Esophagus muscularis mucosa (tissue), 4 donors: Measurements from ENCODE around the gene DLX6. TPM values are rescaled to one million over a fixed set of nuclear protein-coding genes. Genes with fewer than 3 reads are reported as not detected.

Experiments
- DNase-seq: peaks from one replicate; pipeline ENCODE4 v3.0.0-alpha.2; 2017; ENCODE audit errors: extremely low spot score
- H3K27ac ChIP-seq, 4 donors: fragments of 200-600 bp; sonication (generic); replicated peaks in 1 of 4; 1 replicate in 3 of 4; 2 replicates in 1 of 4; pipeline ENCODE4 v1.5.1; 2016 to 2019; ENCODE audit warnings: mild to moderate bottlenecking in 1 of 4
- H3K27me3 ChIP-seq, 4 donors: fragments of 200-600 bp; sonication (generic); one replicate each; pipeline versions ENCODE4 v1.5.1 to v1.6.0; 2016 to 2019
- H3K36me3 ChIP-seq, 4 donors: fragments of 200-600 bp; sonication (generic); one replicate each; pipeline ENCODE4 v1.5.1; 2016 to 2019
- H3K4me1 ChIP-seq, 4 donors: fragments of 200-600 bp; sonication (generic); one replicate each; pipeline ENCODE4 v1.5.1; 2016 to 2019
- H3K4me3 ChIP-seq, 4 donors: fragments of 200-600 bp; sonication (generic); 1 replicate in 2 of 4; 2 replicates in 2 of 4; pipeline ENCODE4 v1.5.1; 2016 to 2019; ENCODE audit warnings: mild to moderate bottlenecking in 4 of 4, moderate library complexity in 1 of 4
- H3K9me3 ChIP-seq, 4 donors: fragments of 200-600 bp; sonication (generic); 1 replicate in 3 of 4; 2 replicates in 1 of 4; pipeline ENCODE4 v1.5.1; 2016 to 2019
- EP300 ChIP-seq: sonication (generic); formaldehyde crosslinking; IDR thresholded peaks from one replicate; pipeline ENCODE4 v1.6.1; 2017; ENCODE audit warnings: antibody characterized with exemption
- POLR2A ChIP-seq: fragments of 450-650 bp; IDR thresholded peaks from one replicate; pipeline ENCODE4 v1.6.1; 2017; ENCODE audit warnings: antibody characterized with exemption, moderate library complexity, mild to moderate bottlenecking, low read depth
- POLR2AphosphoS5 ChIP-seq, 2 donors: sonication (generic); formaldehyde crosslinking; IDR thresholded peaks; one replicate each; pipeline ENCODE4 v1.6.1; 2017; ENCODE audit warnings: antibody characterized with exemption in 2 of 2
- WGBS: methylation state at CpG from one replicate; pipeline ENCODE4 v1.1.5; 2018; 5-methylcytosine and 5-hydroxymethylcytosine counted together
- intact Hi-C: fragments of 100-400 bp; cut with DNase I; formaldehyde crosslinking; loops from one replicate; pipeline ENCODE4 v1.15.1; 2023
- small RNA-seq, 3 donors: library from RNA; depleted of rRNA; stranded (forward); fragments of <200 nt; gene quantifications; one replicate each; pipeline ENCODE3, GENCODE V24; 2016
- total RNA-seq, 4 donors: library from RNA; depleted of rRNA; stranded (reverse); fragments of >200 nt; gene quantifications; one replicate each; pipeline versions ENCODE4 v1.1.0 to v1.2.1, GENCODE V29; 2016
- TF ChIP-seq, protein P1 (sequence below), 3 experiments: fragments of 200-600 bp in 2 of 3; fragments of 450-650 bp in 1 of 3; sonication (generic) in 2 of 3; IDR thresholded peaks; one replicate each; pipeline ENCODE4 v1.5.1; 2017 to 2019; ENCODE audit warnings: antibody characterized with exemption in 3 of 3, mild to moderate bottlenecking in 2 of 3, moderate library complexity in 1 of 3

DLX6 gene
- total RNA-seq, 4 donors from 2014 or later: not detected

DNA sequence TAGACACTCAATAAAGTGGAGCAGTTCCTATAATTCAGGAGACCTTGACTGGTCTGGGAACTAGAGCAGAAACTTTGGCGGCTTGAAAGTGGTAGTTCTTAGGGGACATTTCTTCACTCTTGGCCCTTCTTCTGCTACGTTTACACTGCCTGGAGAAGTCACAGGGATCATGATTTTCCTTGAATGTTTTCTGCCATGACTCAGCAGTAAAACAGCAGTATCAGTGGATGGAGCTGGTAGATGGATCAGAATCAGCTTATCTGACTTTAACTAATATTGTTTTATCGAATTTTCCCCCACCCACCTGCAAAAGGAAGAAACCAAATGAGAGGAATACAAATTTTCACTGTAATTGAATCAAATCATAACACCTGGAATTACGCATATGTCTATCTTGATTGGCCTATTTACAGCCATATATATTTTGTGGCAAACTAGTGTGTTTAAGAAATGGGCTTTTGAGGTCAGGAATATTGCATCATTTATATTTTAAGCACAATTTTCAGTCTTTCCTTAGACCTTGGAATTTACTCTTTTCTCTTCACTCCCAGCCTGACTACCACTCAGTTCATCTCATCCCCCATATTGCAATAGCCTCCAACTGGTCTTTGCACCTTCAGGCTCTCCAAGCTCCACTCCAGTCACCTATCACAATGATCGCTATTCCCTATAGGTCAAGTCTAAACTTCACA is 34.2 kb downstream of the DLX6 start:
- H3K4me3 ChIP-seq: no peak overlapping the region
- H3K4me1 ChIP-seq: no peaks in the 10 kb centered on the region
- H3K27me3 ChIP-seq: peaks cover 0 to 45% (median 0%) of the 10 kb centered on the region in 4 donors
- TF ChIP-seq EP300 (no peak), POLR2A (no peak)
- TF ChIP-seq, protein P1, sequence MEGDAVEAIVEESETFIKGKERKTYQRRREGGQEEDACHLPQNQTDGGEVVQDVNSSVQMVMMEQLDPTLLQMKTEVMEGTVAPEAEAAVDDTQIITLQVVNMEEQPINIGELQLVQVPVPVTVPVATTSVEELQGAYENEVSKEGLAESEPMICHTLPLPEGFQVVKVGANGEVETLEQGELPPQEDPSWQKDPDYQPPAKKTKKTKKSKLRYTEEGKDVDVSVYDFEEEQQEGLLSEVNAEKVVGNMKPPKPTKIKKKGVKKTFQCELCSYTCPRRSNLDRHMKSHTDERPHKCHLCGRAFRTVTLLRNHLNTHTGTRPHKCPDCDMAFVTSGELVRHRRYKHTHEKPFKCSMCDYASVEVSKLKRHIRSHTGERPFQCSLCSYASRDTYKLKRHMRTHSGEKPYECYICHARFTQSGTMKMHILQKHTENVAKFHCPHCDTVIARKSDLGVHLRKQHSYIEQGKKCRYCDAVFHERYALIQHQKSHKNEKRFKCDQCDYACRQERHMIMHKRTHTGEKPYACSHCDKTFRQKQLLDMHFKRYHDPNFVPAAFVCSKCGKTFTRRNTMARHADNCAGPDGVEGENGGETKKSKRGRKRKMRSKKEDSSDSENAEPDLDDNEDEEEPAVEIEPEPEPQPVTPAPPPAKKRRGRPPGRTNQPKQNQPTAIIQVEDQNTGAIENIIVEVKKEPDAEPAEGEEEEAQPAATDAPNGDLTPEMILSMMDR (IDR thresholded peaks at IDR 0.05): no peak
- 78% methylated on average over 5 of the region's 5 CpGs for WGBS
- no peak for DNase-seq
- H3K9me3 ChIP-seq: no peaks in the 10 kb centered on the region
- H3K27ac ChIP-seq: no peak overlapping the region
- intact Hi-C loops: no loop called here
- no peaks in the 10 kb centered on the region for H3K36me3 ChIP-seq

GRCh38 chr7:97043281-97043680 is 37.9 kb downstream of the DLX6 start:
- no peaks in the 10 kb centered on the region for H3K9me3 ChIP-seq
- H3K36me3 ChIP-seq: no peaks in the 10 kb centered on the region
- peaks cover 0 to 52% (median 0%) of the 10 kb centered on the region in 4 donors for H3K27me3 ChIP-seq
- WGBS: 73% methylated on average over 2 of the region's 2 CpGs
- H3K4me3 ChIP-seq: no peak overlapping the region
- H3K27ac ChIP-seq: no peak overlapping the region
- TF ChIP-seq POLR2A (no peak), POLR2AphosphoS5 (IDR thresholded peaks at IDR 0.05) (no peak), EP300 (no peak)
- TF ChIP-seq, protein P1 (IDR thresholded peaks at IDR 0.05): no peak
- H3K4me1 ChIP-seq: no peaks in the 10 kb centered on the region
- DNase-seq: no peak
- intact Hi-C loops: no loop called here

Small RNA genes within 50 kb of the gene (small RNA-seq; reads per million reads assigned to genes)
- gene RF01778 (0 reads per million in 3 donors), gene RF01887 (0 reads per million in 3 donors), gene RF01888 (0 reads per million in 3 donors)

Other genes starting within 250 kb of the DLX6 start
- gene DLX5, start 19.3 kb downstream of the DLX6 start, total RNA-seq: under 1 TPM in 2 of 4 donors, not detected in 2; 0.17 to 0.26 TPM
- gene SDHAF3, start 112.1 kb downstream of the DLX6 start, total RNA-seq: 10 to 100 TPM in 1 of 4 donors, 1 to 10 TPM in 3; 4.0 to 10.4 (median 8.1) TPM